GM12878 (cell line): Measurements from ENCODE around the gene SPAG6. TPM values are rescaled to one million over a fixed set of nuclear protein-coding genes. Genes with fewer than 3 reads are reported as not detected.

Experiments
- ATAC-seq: fragments of 200-7000 bp; cut with Tn5 transposase; 3 replicates; pipeline ENCODE4 v1.9.1; 2020; ENCODE audit warnings: mild to moderate bottlenecking, moderate library complexity
- BruUV-seq: library from RNA; stranded (reverse); fragments of 400-500 nt; replicated peaks from 2 replicates; lab custom pipeline; 2021; lab: Mats Ljungman, UMichigan
- CTCF ChIA-PET: fragments of 300-600 bp; sonication (Branson Sonifier 250); formaldehyde crosslinking; extraction: SDS; loops from one replicate; lab custom pipeline; 2021; ENCODE audit warnings: inconsistent platforms; lab: Yijun Ruan, JAX
- POLR2A ChIA-PET: fragments of 350-600 bp; formaldehyde crosslinking; extraction: SDS; loops from one replicate; lab custom pipeline; 2021; ENCODE audit warnings: inconsistent platforms; lab: Charles Lee
- RAD21 ChIA-PET: fragments of 300-600 bp; sonication (Branson Sonifier 250); formaldehyde crosslinking; loops from one replicate; lab custom pipeline; 2023; ENCODE audit warnings: antibody characterized with exemption; ENCODE audit not compliant: unreplicated experiment; lab: Charles Lee
- SMC1A ChIA-PET: fragments of 300-600 bp; sonication (Branson Sonifier 250); formaldehyde crosslinking; loops from one replicate; lab custom pipeline; 2023; ENCODE audit not compliant: unreplicated experiment, uncharacterized antibody; lab: Charles Lee
- DNase-seq: peaks from one replicate; pipeline ENCODE4 v3.0.0-alpha.2; 2011; ENCODE audit warnings: low read depth, low spot score
- FAIRE-seq: peaks from 3 replicates; lab custom pipeline; 2011; peaks lifted over from hg19 to GRCh38; lab: Jason Lieb, UNC
- H2AFZ ChIP-seq: 2 replicates; pipeline ENCODE4 v1.6.0; 2011; ENCODE audit warnings: low read depth, low read length, control low read depth; ENCODE audit not compliant: control insufficient read depth
- H3K27ac ChIP-seq: 2 replicates; pipeline ENCODE4 v1.5.1; 2011; ENCODE audit warnings: control low read depth; ENCODE audit not compliant: control insufficient read depth, insufficient read depth
- H3K27me3 ChIP-seq, 2 experiments: replicated peaks in 1 of 2; 2 replicates each; pipeline versions ENCODE4 v1.6.0 to v1.6.1; 2011; ENCODE audit warnings: low read length in 1 of 2; ENCODE audit not compliant: control insufficient read depth in 2 of 2, insufficient read depth in 2 of 2
- H3K36me3 ChIP-seq, 2 experiments: 2 replicates each; pipeline ENCODE4 v1.5.1; 2011; ENCODE audit warnings: low read length in 1 of 2; ENCODE audit not compliant: control insufficient read depth in 2 of 2, insufficient read depth in 2 of 2
- H3K4me1 ChIP-seq: 2 replicates; pipeline ENCODE4 v1.6.1; 2011; ENCODE audit warnings: mild to moderate bottlenecking, low read length, moderate library complexity, mixed read lengths; ENCODE audit not compliant: control insufficient read depth, insufficient read depth
- H3K4me2 ChIP-seq: 2 replicates; pipeline ENCODE4 v1.6.0; 2011; ENCODE audit warnings: control low read depth; ENCODE audit not compliant: control insufficient read depth, insufficient read depth
- H3K4me3 ChIP-seq: fragments of 200-600 bp; sonication (generic); 2 replicates; pipeline ENCODE4 v1.5.1; 2016
- H3K79me2 ChIP-seq: 2 replicates; pipeline ENCODE4 v1.6.0; 2011; ENCODE audit warnings: low read length; ENCODE audit not compliant: control insufficient read depth, insufficient read depth
- H3K9ac ChIP-seq: 2 replicates; pipeline ENCODE4 v1.8.0; 2011; ENCODE audit warnings: low read length, control low read depth, mixed read lengths; ENCODE audit not compliant: control insufficient read depth, insufficient read depth
- H3K9me3 ChIP-seq: replicated peaks from 3 replicates; pipeline ENCODE4 v1.5.1; 2011; ENCODE audit warnings: mild to moderate bottlenecking, low read length; ENCODE audit not compliant: control insufficient read depth, insufficient read depth
- H4K20me1 ChIP-seq: 2 replicates; pipeline ENCODE4 v1.6.0; 2011; ENCODE audit not compliant: control insufficient read depth, insufficient read depth
- BCL11A ChIP-seq: IDR thresholded peaks from 2 replicates; pipeline ENCODE4 v1.6.1; 2011; ENCODE audit warnings: low read depth, low read length
- IRF4 ChIP-seq: IDR thresholded peaks from 2 replicates; pipeline ENCODE4 v1.6.1; 2011; ENCODE audit warnings: low read depth, low read length
- NBN ChIP-seq: fragments of 450-650 bp; IDR thresholded peaks from 2 replicates; pipeline ENCODE4 v1.6.1; 2016
- NFIC ChIP-seq: IDR thresholded peaks from 2 replicates; pipeline ENCODE4 v1.6.1; 2012; ENCODE audit warnings: low read depth, mild to moderate bottlenecking, inconsistent platforms, low read length, moderate library complexity
- RAD51 ChIP-seq: fragments of 450-650 bp; IDR thresholded peaks from 2 replicates; pipeline ENCODE4 v1.6.1; 2016; ENCODE audit warnings: moderate library complexity, mild to moderate bottlenecking, inconsistent platforms
- WGBS: methylation state at CpG from one replicate; pipeline ENCODE4 v1.1.6; 2016; ENCODE audit warnings: low lambda C conversion rate; ENCODE audit not compliant: insufficient replicate concordance, insufficient coverage; ENCODE audit errors: missing lambda C conversion rate; 5-methylcytosine and 5-hydroxymethylcytosine counted together
- in situ Hi-C: fragments of 300-500 bp; cut with MboI; formaldehyde crosslinking; loops from 9 replicates; pipeline ENCODE4 v1.14.3; 2018; ENCODE audit warnings: mixed read lengths
- intact Hi-C: fragments of 100-400 bp; cut with micrococcal nuclease; formaldehyde crosslinking; loops from one replicate; pipeline ENCODE4 v1.14.2; 2022; ENCODE audit not compliant: unreplicated experiment
- polyA plus RNA-seq, 11 experiments: library from polyadenylated mRNA; depleted of rRNA in 4 of 11; unstranded in 6 of 11; stranded (reverse) in 5 of 11; fragments of >200 nt; fragmentation: Nextera tagmentation in 4 of 11; fragmentation: Illumina TruSeq in 1 of 11; extraction: Ambion mirVana in 4 of 11; extraction: Trizol in 1 of 11; gene quantifications; 1 replicate in 1 of 11; 2 replicates in 10 of 11; pipeline versions ENCODE4 v1.2.1 to v1.2.3, GENCODE V29; 2011 to 2016; ENCODE audit warnings: inconsistent platforms in 2 of 11, missing spikeins in 2 of 11, low read depth in 1 of 11
- total RNA-seq, 4 experiments: library from RNA; depleted of rRNA in 3 of 4; stranded (reverse); fragments of >200 nt in 3 of 4; fragmentation: Illumina TruSeq in 1 of 4; extraction: Trizol in 1 of 4; gene quantifications; 2 replicates each; pipeline versions ENCODE4 v1.2.1 to v1.2.3, GENCODE V29; 2013 to 2021
- TF ChIP-seq, protein P1 (sequence below): IDR thresholded peaks from 2 replicates; pipeline ENCODE4 v1.6.1; 2011; ENCODE audit warnings: mild to moderate bottlenecking, low read depth, low read length, moderate library complexity; ENCODE audit not compliant: insufficient replicate concordance
- TF ChIP-seq, protein P2 (sequence below): fragments of 450-650 bp; IDR thresholded peaks from 2 replicates; pipeline ENCODE4 v1.6.1; 2017; ENCODE audit warnings: low read depth, mild to moderate bottlenecking, moderate library complexity

SPAG6 gene
- total and polyA plus RNA-seq, 10 of the 15 experiments (the other 5 are each of a cell fraction or from before 2014, with no cell fraction given), result 0.13 to 0.99 (median 0.40) TPM; not detected in 1

DNA sequence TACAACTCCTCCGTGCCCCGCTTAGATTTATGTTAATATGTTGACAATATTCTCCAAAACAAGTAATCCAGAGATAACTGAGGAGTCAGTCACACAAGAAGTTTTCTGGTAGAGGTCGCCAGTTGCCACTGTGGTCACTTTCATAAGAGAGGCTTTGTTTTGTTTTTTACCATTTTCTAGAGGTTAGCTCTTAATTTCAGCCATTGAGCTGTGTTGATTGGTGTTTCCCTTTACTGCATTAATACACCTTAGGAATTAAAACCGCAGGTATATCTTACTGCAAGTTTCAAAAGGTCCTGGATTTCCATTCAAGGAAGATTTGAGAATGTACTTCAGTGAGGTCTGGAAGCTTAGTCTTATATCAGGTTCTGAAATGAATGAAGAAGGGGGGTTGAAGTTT lies 20.9 kb upstream of the SPAG6 start:
- Histone ChIP-seq H3K4me1 (peaks cover 17% of the 10 kb centered on the region), H3K9ac (no peak overlapping the region; the same call in 1 of the 2 replicates), H3K9me3 (peaks cover 2% of the 10 kb centered on the region; the same call in 2 of the 3 replicates), H3K27ac (no peak overlapping the region), H3K36me3 (peaks cover 2 to 6% of the 10 kb centered on the region in 2 experiments; a peak in 3 of 4 replicates), H2AFZ (no peak overlapping the region), H3K79me2 (peaks cover 3% of the 10 kb centered on the region), H3K4me3 (peak overlapping the region; percentile 82; the same call in 1 of the 2 replicates), H3K4me2 (peak overlapping the region; percentile 98), H3K27me3 (peaks cover 3 to 14% of the 10 kb centered on the region in 2 experiments), H4K20me1 (peaks cover 2% of the 10 kb centered on the region; the same call in 1 of the 2 replicates)
- FAIRE-seq, result no peak
- BruUV-seq, result no TSS peak
- WGBS, result 65% methylated on average over 4 of the region's 4 CpGs
- RAD21 ChIA-PET, result interaction anchor here (1.1 to 1.5 kb wide), 4 partner anchors 8 to 54 kb away, joined by 3 to 6 read pairs (median 4); partner anchors contain the start of gene COMMD3
- DNase-seq, result no peak
- POLR2A ChIA-PET, result interaction anchor here (1.8 kb wide), 1 partner anchor 8 kb away, joined by 9 read pairs; the partner anchor contains the start of gene COMMD3
- CTCF ChIA-PET, result interaction anchor here (1.3 to 2.1 kb wide), 3 partner anchors 11 to 331 kb away, joined by 4 to 6 read pairs (median 6); no protein-coding TSS in a partner anchor
- no peak for ATAC-seq
- in situ Hi-C loops, result no loop called here
- intact Hi-C loops, result loop anchor here (5.0 kb wide), 2 partner anchors 322 to 663 kb away; partner anchors contain the start of gene DNAJC1
- SMC1A ChIA-PET, result no interaction called here
- TF ChIP-seq BCL11A, result no peak
- no peak for TF ChIP-seq IRF4
- TF ChIP-seq NFIC, result 0 out of 2 replicates have a peak, but pooled peaks have one; percentile 9

DNA sequence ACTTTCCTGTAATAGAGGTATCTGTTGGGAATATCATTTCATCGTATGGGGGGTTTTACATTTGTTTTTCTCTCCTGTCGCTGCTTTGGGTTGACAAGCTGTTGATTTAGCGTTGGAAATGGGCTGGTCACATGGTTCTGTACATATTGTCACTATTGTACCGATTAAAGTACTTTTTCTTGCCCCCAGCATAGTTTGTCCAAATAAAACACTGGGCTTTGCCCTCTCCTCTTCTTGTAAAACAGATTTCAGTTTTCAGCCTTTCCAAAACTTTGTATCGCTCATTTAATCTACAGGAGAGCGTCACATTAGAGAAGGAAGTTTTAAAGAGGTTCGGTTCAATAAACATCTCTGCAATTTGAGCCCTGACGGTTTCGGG lies 20.4 kb upstream of the SPAG6 start:
- intact Hi-C loops (loop anchor here (5.0 kb wide), 2 partner anchors 323 to 662 kb away; partner anchors contain the start of gene DNAJC1), in situ Hi-C loops (no loop called here)
- Histone ChIP-seq H3K9ac (peak overlapping the region; percentile 32; the same call in 1 of the 2 replicates), H3K27me3 (peaks cover 3 to 14% of the 10 kb centered on the region in 2 experiments), H3K9me3 (peaks cover 2% of the 10 kb centered on the region; the same call in 2 of the 3 replicates), H3K4me3 (peak overlapping the region; percentile 82), H2AFZ (peak overlapping the region; percentile 2; the same call in 1 of the 2 replicates), H4K20me1 (peaks cover 2% of the 10 kb centered on the region; the same call in 1 of the 2 replicates), H3K79me2 (peaks cover 3% of the 10 kb centered on the region), H3K36me3 (peaks cover 2 to 10% of the 10 kb centered on the region in 2 experiments; a peak in 3 of 4 replicates), H3K4me1 (peaks cover 13% of the 10 kb centered on the region), H3K27ac (no peak overlapping the region), H3K4me2 (peak overlapping the region; percentile 98)
- ChIA-PET SMC1A (no interaction called here), CTCF (interaction anchor here (1.3 to 2.1 kb wide), 3 partner anchors 11 to 331 kb away, joined by 4 to 6 read pairs (median 6); no protein-coding TSS in a partner anchor), RAD21 (interaction anchor here (1.1 to 1.5 kb wide), 4 partner anchors 9 to 53 kb away, joined by 3 to 6 read pairs (median 4); partner anchors contain the start of gene COMMD3), POLR2A (interaction anchor here (0.6 to 1.8 kb wide), 2 partner anchors 9 to 477 kb away, joined by 3 to 9 read pairs; partner anchors contain the start of gene COMMD3)
- FAIRE-seq (no peak), DNase-seq (no peak), ATAC-seq (no peak)
- no TSS peak for BruUV-seq
- WGBS, result 7% methylated on average over 9 of the region's 9 CpGs
- TF ChIP-seq, protein P1, sequence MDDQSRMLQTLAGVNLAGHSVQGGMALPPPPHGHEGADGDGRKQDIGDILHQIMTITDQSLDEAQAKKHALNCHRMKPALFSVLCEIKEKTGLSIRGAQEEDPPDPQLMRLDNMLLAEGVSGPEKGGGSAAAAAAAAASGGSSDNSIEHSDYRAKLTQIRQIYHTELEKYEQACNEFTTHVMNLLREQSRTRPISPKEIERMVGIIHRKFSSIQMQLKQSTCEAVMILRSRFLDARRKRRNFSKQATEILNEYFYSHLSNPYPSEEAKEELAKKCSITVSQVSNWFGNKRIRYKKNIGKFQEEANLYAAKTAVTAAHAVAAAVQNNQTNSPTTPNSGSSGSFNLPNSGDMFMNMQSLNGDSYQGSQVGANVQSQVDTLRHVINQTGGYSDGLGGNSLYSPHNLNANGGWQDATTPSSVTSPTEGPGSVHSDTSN, result no peak
- peak; percentile 47; the same call in 1 of the 2 replicates for TF ChIP-seq RAD51
- TF ChIP-seq NBN, result 0 out of 2 replicates have a peak, but pooled peaks have one; percentile 24
- TF ChIP-seq, protein P2, sequence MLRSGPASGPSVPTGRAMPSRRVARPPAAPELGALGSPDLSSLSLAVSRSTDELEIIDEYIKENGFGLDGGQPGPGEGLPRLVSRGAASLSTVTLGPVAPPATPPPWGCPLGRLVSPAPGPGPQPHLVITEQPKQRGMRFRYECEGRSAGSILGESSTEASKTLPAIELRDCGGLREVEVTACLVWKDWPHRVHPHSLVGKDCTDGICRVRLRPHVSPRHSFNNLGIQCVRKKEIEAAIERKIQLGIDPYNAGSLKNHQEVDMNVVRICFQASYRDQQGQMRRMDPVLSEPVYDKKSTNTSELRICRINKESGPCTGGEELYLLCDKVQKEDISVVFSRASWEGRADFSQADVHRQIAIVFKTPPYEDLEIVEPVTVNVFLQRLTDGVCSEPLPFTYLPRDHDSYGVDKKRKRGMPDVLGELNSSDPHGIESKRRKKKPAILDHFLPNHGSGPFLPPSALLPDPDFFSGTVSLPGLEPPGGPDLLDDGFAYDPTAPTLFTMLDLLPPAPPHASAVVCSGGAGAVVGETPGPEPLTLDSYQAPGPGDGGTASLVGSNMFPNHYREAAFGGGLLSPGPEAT, result no peak
- TF ChIP-seq, all 136 proteins: peak for 2
